ENCODE measurements around the gene ATF3. TPM values are rescaled to one million over a fixed set of nuclear protein-coding genes. Genes with fewer than 3 reads are reported as not detected.

ATF3 gene
- total RNA-seq, 1 experiment from 2014 or later: 43.2 TPM

DNA sequence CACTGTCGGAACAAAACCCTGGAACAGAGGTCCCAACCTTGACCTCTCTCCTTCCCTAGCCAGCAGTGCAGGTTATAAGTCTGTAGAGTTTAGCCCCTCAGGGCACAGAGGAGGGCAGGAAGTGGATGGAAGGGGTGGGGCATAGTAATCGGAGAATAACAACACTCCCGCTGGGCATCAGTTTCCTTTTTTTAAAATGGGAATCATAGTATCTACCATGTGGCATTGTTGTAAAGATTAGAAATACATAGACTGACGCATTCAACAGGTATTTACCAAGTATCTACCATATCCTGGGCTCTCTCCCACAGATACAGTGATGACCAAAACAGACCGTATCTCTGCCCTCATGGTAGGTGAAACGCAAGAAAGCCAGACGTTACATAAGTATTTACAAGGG is 24.9 kb upstream of the ATF3 start:
- ChIA-PET POLR2A (interaction anchor here (1.5 kb wide), 1 partner anchor 9 kb away, joined by 3 read pairs; no protein-coding TSS in a partner anchor), CTCF (no interaction called here)

More for the DNA sequence above, 24.9 kb upstream of the ATF3 start:
- H2AFZ ChIP-seq (ENCODE audit: low read depth, low read length, poor library complexity, severe bottlenecking): no peak overlapping the region
- H3K9ac ChIP-seq (ENCODE audit: low read length): no peak overlapping the region
- no peaks in the 10 kb centered on the region for H3K9me3 ChIP-seq (ENCODE audit: control insufficient read depth in 1 of 2, insufficient read depth in 1 of 2, low read depth in 1 of 2, low read length in 2 of 2)
- RAD21 ChIA-PET (ENCODE audit: low non-redundant PET in 1 of 2, low total read pairs in 2 of 2, uncharacterized antibody in 2 of 2, unreplicated experiment in 2 of 2): no interaction called here
- no peaks in the 10 kb centered on the region for H3K36me3 ChIP-seq (ENCODE audit: control insufficient read depth in 1 of 2, insufficient read depth in 2 of 2, low read length in 2 of 2)
- H3K4me2 ChIP-seq (ENCODE audit: low read length): no peak overlapping the region
- no peak overlapping the region for H3K27ac ChIP-seq (ENCODE audit: low read depth, low read length)
- no peak overlapping the region for H3K4me3 ChIP-seq (replicated peaks in 1 of 2; ENCODE audit: low read depth in 1 of 2, low read length in 2 of 2)
- no peak for DNase-seq (ENCODE audit: low read depth, low spot score)
- no peak for ATAC-seq
- no peaks in the 10 kb centered on the region for H3K27me3 ChIP-seq (ENCODE audit: insufficient read depth, low read length)
- H3K9me2 ChIP-seq (ENCODE audit: insufficient read depth): no peaks in the 10 kb centered on the region
- H4K20me1 ChIP-seq (ENCODE audit: insufficient read depth): no peaks in the 10 kb centered on the region
- intact Hi-C loops (cut with micrococcal nuclease): no loop called here
- peaks cover 6 to 14% of the 10 kb centered on the region in 2 experiments; a peak in 3 of 4 replicates for H3K4me1 ChIP-seq (ENCODE audit: control insufficient read depth in 1 of 2, insufficient read depth in 2 of 2, low read length in 2 of 2)
- no TSS peak for BruUV-seq (replicated peaks)
- H3K79me2 ChIP-seq (ENCODE audit: insufficient read depth, low read length): no peaks in the 10 kb centered on the region
- TF ChIP-seq POLR2AphosphoS5 (IDR thresholded peaks at IDR 0.05; ENCODE audit: low read depth, low read length): no peak
- TF ChIP-seq ATF3 (IDR thresholded peaks at IDR 0.05): no peak
- TF ChIP-seq RAD21 (IDR thresholded peaks at IDR 0.05; ENCODE audit: low read depth): no peak
- no peak for TF ChIP-seq FOSL1 (IDR thresholded peaks at IDR 0.05; ENCODE audit: low read depth)
- no peak for TF ChIP-seq JUND (IDR thresholded peaks at IDR 0.05)
- no peak for TF ChIP-seq SP1 (IDR thresholded peaks at IDR 0.05; ENCODE audit: low read depth)
- no peak for TF ChIP-seq ZFX (IDR thresholded peaks at IDR 0.05)
- TF ChIP-seq EZH2phosphoT487 (IDR thresholded peaks at IDR 0.05; ENCODE audit: borderline replicate concordance): no peak
- TF ChIP-seq EZH2 (IDR thresholded peaks at IDR 0.05): no peak
- no peak for TF ChIP-seq POLR2A (IDR thresholded peaks at IDR 0.05; ENCODE audit: borderline replicate concordance, extremely low read depth, insufficient read depth, insufficient read length)
- no peak for TF ChIP-seq ELF1 (IDR thresholded peaks at IDR 0.05; ENCODE audit: borderline replicate concordance, low read depth)
- TF ChIP-seq YY1 (IDR thresholded peaks at IDR 0.05; ENCODE audit: extremely low read depth, insufficient replicate concordance, low read depth, low read length): no peak
- no peak for TF ChIP-seq SRF (IDR thresholded peaks at IDR 0.05; ENCODE audit: low read depth)
- TF ChIP-seq MAX (IDR thresholded peaks at IDR 0.05): no peak
- no peak for TF ChIP-seq ZNF274 (IDR thresholded peaks at IDR 0.05; ENCODE audit: low read depth, low read length)
- TF ChIP-seq CBX3 (IDR thresholded peaks at IDR 0.05; ENCODE audit: low read depth): no peak
